GM12878 (cell line): ENCODE results near the gene ITCH. TPM values are rescaled to one million over a fixed set of nuclear protein-coding genes. Genes with fewer than 3 reads are reported as not detected.

ENCODE experiments used
- ATAC-seq: fragments of 200-7000 bp; cut with Tn5 transposase; 3 replicates; pipeline ENCODE4 v1.9.1; 2020; ENCODE audit warnings: mild to moderate bottlenecking, moderate library complexity
- BruUV-seq: library from RNA; stranded (reverse); fragments of 400-500 nt; replicated peaks from 2 replicates; lab custom pipeline; 2021; lab: Mats Ljungman, UMichigan
- CTCF ChIA-PET: fragments of 300-600 bp; sonication (Branson Sonifier 250); formaldehyde crosslinking; extraction: SDS; loops from one replicate; lab custom pipeline; 2021; ENCODE audit warnings: inconsistent platforms; lab: Yijun Ruan, JAX
- POLR2A ChIA-PET: fragments of 350-600 bp; formaldehyde crosslinking; extraction: SDS; loops from one replicate; lab custom pipeline; 2021; ENCODE audit warnings: inconsistent platforms; lab: Charles Lee
- RAD21 ChIA-PET: fragments of 300-600 bp; sonication (Branson Sonifier 250); formaldehyde crosslinking; loops from one replicate; lab custom pipeline; 2023; ENCODE audit warnings: antibody characterized with exemption; ENCODE audit not compliant: unreplicated experiment; lab: Charles Lee
- SMC1A ChIA-PET: fragments of 300-600 bp; sonication (Branson Sonifier 250); formaldehyde crosslinking; loops from one replicate; lab custom pipeline; 2023; ENCODE audit not compliant: unreplicated experiment, uncharacterized antibody; lab: Charles Lee
- DNase-seq: peaks from one replicate; pipeline ENCODE4 v3.0.0-alpha.2; 2011; ENCODE audit warnings: low read depth, low spot score
- FAIRE-seq: peaks from 3 replicates; lab custom pipeline; 2011; peaks lifted over from hg19 to GRCh38; lab: Jason Lieb, UNC
- H2AFZ ChIP-seq: 2 replicates; pipeline ENCODE4 v1.6.0; 2011; ENCODE audit warnings: low read depth, low read length, control low read depth; ENCODE audit not compliant: control insufficient read depth
- H3K27ac ChIP-seq: 2 replicates; pipeline ENCODE4 v1.5.1; 2011; ENCODE audit warnings: control low read depth; ENCODE audit not compliant: control insufficient read depth, insufficient read depth
- H3K27me3 ChIP-seq, 2 experiments: replicated peaks in 1 of 2; 2 replicates each; pipeline versions ENCODE4 v1.6.0 to v1.6.1; 2011; ENCODE audit warnings: low read length in 1 of 2; ENCODE audit not compliant: control insufficient read depth in 2 of 2, insufficient read depth in 2 of 2
- H3K36me3 ChIP-seq, 2 experiments: 2 replicates each; pipeline ENCODE4 v1.5.1; 2011; ENCODE audit warnings: low read length in 1 of 2; ENCODE audit not compliant: control insufficient read depth in 2 of 2, insufficient read depth in 2 of 2
- H3K4me1 ChIP-seq: 2 replicates; pipeline ENCODE4 v1.6.1; 2011; ENCODE audit warnings: mild to moderate bottlenecking, low read length, moderate library complexity, mixed read lengths; ENCODE audit not compliant: control insufficient read depth, insufficient read depth
- H3K4me2 ChIP-seq: 2 replicates; pipeline ENCODE4 v1.6.0; 2011; ENCODE audit warnings: control low read depth; ENCODE audit not compliant: control insufficient read depth, insufficient read depth
- H3K4me3 ChIP-seq: fragments of 200-600 bp; sonication (generic); 2 replicates; pipeline ENCODE4 v1.5.1; 2016
- H3K79me2 ChIP-seq: 2 replicates; pipeline ENCODE4 v1.6.0; 2011; ENCODE audit warnings: low read length; ENCODE audit not compliant: control insufficient read depth, insufficient read depth
- H3K9ac ChIP-seq: 2 replicates; pipeline ENCODE4 v1.8.0; 2011; ENCODE audit warnings: low read length, control low read depth, mixed read lengths; ENCODE audit not compliant: control insufficient read depth, insufficient read depth
- H3K9me3 ChIP-seq: replicated peaks from 3 replicates; pipeline ENCODE4 v1.5.1; 2011; ENCODE audit warnings: mild to moderate bottlenecking, low read length; ENCODE audit not compliant: control insufficient read depth, insufficient read depth
- H4K20me1 ChIP-seq: 2 replicates; pipeline ENCODE4 v1.6.0; 2011; ENCODE audit not compliant: control insufficient read depth, insufficient read depth
- CREM ChIP-seq: IDR thresholded peaks from 2 replicates; pipeline ENCODE4 v1.6.1; 2014; ENCODE audit warnings: antibody characterized with exemption, low read depth
- EGR1 ChIP-seq, 2 experiments: IDR thresholded peaks; 1 replicate in 1 of 2; 2 replicates in 1 of 2; pipeline ENCODE4 v1.6.1; 2011 to 2012; ENCODE audit warnings: low read depth in 2 of 2, low read length in 2 of 2, borderline replicate concordance in 1 of 2, mild to moderate bottlenecking in 1 of 2, moderate library complexity in 1 of 2
- HDAC6 ChIP-seq: fragments of 200-600 bp; sonication (generic); IDR thresholded peaks from one replicate; pipeline ENCODE4 v1.8.0; 2017; ENCODE audit warnings: antibody characterized with exemption; ENCODE audit not compliant: unreplicated experiment
- HDGF ChIP-seq: fragments of 450-650 bp; IDR thresholded peaks from 2 replicates; pipeline ENCODE4 v1.6.1; 2016; ENCODE audit warnings: antibody characterized with exemption
- IKZF2 ChIP-seq, 2 experiments: fragments of 450-650 bp; IDR thresholded peaks; 2 replicates each; pipeline ENCODE4 v1.6.1; 2017; ENCODE audit warnings: mild to moderate bottlenecking in 2 of 2, moderate library complexity in 2 of 2
- LARP7 ChIP-seq: fragments of 450-650 bp; IDR thresholded peaks from 2 replicates; pipeline ENCODE4 v1.6.1; 2017; ENCODE audit warnings: mild to moderate bottlenecking
- NRF1 ChIP-seq: conservative IDR thresholded peaks from 2 replicates; pipeline ENCODE4 v1.6.1; 2011; ENCODE audit warnings: mild to moderate bottlenecking, low read depth, low read length, improper control_type of control experiment
- POLR2A ChIP-seq: IDR thresholded peaks from 2 replicates; pipeline ENCODE4 v1.6.1; 2011; ENCODE audit warnings: low read depth, mild to moderate bottlenecking, low read length
- TAF1 ChIP-seq: IDR thresholded peaks from 2 replicates; pipeline ENCODE4 v1.6.1; 2011; ENCODE audit warnings: mild to moderate bottlenecking, low read depth, low read length, borderline replicate concordance
- TBL1XR1 ChIP-seq: IDR thresholded peaks from 2 replicates; pipeline ENCODE4 v1.6.1; 2012; ENCODE audit warnings: low read depth, low read length, improper control_type of control experiment
- YBX1 ChIP-seq: fragments of 450-650 bp; IDR thresholded peaks from 2 replicates; pipeline ENCODE4 v1.6.1; 2016; ENCODE audit warnings: antibody characterized with exemption
- ZNF274 ChIP-seq: IDR thresholded peaks from one replicate; pipeline ENCODE4 v1.8.0; 2011; ENCODE audit not compliant: insufficient read length, insufficient read depth
- WGBS: methylation state at CpG from one replicate; pipeline ENCODE4 v1.1.6; 2016; ENCODE audit warnings: low lambda C conversion rate; ENCODE audit not compliant: insufficient replicate concordance, insufficient coverage; ENCODE audit errors: missing lambda C conversion rate; 5-methylcytosine and 5-hydroxymethylcytosine counted together
- in situ Hi-C: fragments of 300-500 bp; cut with MboI; formaldehyde crosslinking; loops from 9 replicates; pipeline ENCODE4 v1.14.3; 2018; ENCODE audit warnings: mixed read lengths
- intact Hi-C: fragments of 100-400 bp; cut with micrococcal nuclease; formaldehyde crosslinking; loops from one replicate; pipeline ENCODE4 v1.14.2; 2022; ENCODE audit not compliant: unreplicated experiment
- polyA plus RNA-seq, 11 experiments: library from polyadenylated mRNA; depleted of rRNA in 4 of 11; unstranded in 6 of 11; stranded (reverse) in 5 of 11; fragments of >200 nt; fragmentation: Nextera tagmentation in 4 of 11; fragmentation: Illumina TruSeq in 1 of 11; extraction: Ambion mirVana in 4 of 11; extraction: Trizol in 1 of 11; gene quantifications; 1 replicate in 1 of 11; 2 replicates in 10 of 11; pipeline versions ENCODE4 v1.2.1 to v1.2.3, GENCODE V29; 2011 to 2016; ENCODE audit warnings: inconsistent platforms in 2 of 11, missing spikeins in 2 of 11, low read depth in 1 of 11
- total RNA-seq, 4 experiments: library from RNA; depleted of rRNA in 3 of 4; stranded (reverse); fragments of >200 nt in 3 of 4; fragmentation: Illumina TruSeq in 1 of 4; extraction: Trizol in 1 of 4; gene quantifications; 2 replicates each; pipeline versions ENCODE4 v1.2.1 to v1.2.3, GENCODE V29; 2013 to 2021
- TF ChIP-seq, protein P1 (sequence below): IDR thresholded peaks from 2 replicates; pipeline ENCODE4 v1.6.1; 2012; ENCODE audit warnings: mild to moderate bottlenecking, low read depth, low read length
- TF ChIP-seq, protein P2 (sequence below): IDR thresholded peaks from 2 replicates; pipeline ENCODE4 v1.6.1; 2012; ENCODE audit warnings: low read depth, low read length, improper control_type of control experiment
- TF ChIP-seq, protein P3 (sequence below): fragments of 450-650 bp; formaldehyde crosslinking; IDR thresholded peaks from 2 replicates; pipeline ENCODE4 v1.4.0; 2022; ENCODE audit warnings: mild to moderate bottlenecking, moderate library complexity
- TF ChIP-seq, protein P4 (sequence below): fragments of 450-650 bp; IDR thresholded peaks from 2 replicates; pipeline ENCODE4 v1.6.1; 2017; ENCODE audit warnings: antibody characterized with exemption, mild to moderate bottlenecking, moderate library complexity

Gene ITCH
- total and polyA plus RNA-seq, 10 of the 15 experiments (the other 5 are each of a cell fraction or from before 2014, with no cell fraction given) = 7.5 to 46.1 (median 21.5) TPM

DNA sequence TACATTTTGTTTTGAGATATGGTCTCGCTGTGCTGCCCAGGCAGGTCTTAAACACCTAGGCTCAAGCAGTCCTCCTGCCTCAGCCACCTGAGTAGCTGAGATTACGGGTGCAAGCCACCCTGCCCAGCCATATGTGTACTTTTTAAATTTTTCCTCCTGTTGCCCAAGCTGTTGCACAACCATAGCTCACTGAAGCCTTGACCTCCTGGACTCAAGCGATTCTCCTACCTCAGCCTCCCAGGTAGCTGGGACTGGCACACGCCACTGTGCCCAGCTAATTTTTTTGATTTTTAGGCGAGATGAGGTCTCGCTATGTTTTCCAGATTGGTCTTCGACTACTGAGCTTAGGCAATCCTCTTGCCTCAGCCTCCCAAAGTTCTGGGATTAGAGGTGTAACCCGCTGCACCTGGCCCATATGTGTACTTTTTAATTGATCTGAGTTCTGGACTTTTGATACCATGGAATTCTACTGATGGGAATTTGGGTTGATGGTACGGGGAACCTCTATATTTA, 44.9 kb downstream of the ITCH start:
- ChIA-PET SMC1A (no interaction called here), POLR2A (interaction anchor here (2.3 kb wide), 1 partner anchor 9 kb away, joined by 7 read pairs; no protein-coding TSS in a partner anchor), CTCF (interaction anchor here (2.8 kb wide), 1 partner anchor 95 kb away, joined by 15 read pairs; no protein-coding TSS in a partner anchor), RAD21 (interaction anchor here (1.1 to 1.6 kb wide), 2 partner anchors 9 to 108 kb away, joined by 3 to 5 read pairs; partner anchors contain the start of gene DYNLRB1)
- H3K4me3 ChIP-seq = no peak overlapping the region
- H3K27me3 ChIP-seq = no peaks in the 10 kb centered on the region
- ATAC-seq = no peak
- no peak overlapping the region for H3K9ac ChIP-seq
- FAIRE-seq = no peak
- DNase-seq = no peak
- no peak overlapping the region for H3K4me2 ChIP-seq
- intact Hi-C loops = no loop called here
- 97% methylated on average over 9 of the region's 9 CpGs for WGBS
- peaks cover 25% of the 10 kb centered on the region for H3K4me1 ChIP-seq
- peaks cover 14% of the 10 kb centered on the region for H3K79me2 ChIP-seq
- H4K20me1 ChIP-seq = no peaks in the 10 kb centered on the region
- no peak overlapping the region for H2AFZ ChIP-seq
- no peak overlapping the region for H3K27ac ChIP-seq
- no peaks in the 10 kb centered on the region for H3K9me3 ChIP-seq
- no TSS peak for BruUV-seq
- in situ Hi-C loops = no loop called here
- H3K36me3 ChIP-seq = peaks cover 0 to 12% of the 10 kb centered on the region in 2 experiments; a peak in 2 of 4 replicates
- no peak for TF ChIP-seq CREM
- TF ChIP-seq EGR1 (IDR thresholded peaks at IDR 0.05; ENCODE audit: borderline replicate concordance in 1 of 2, low read depth in 2 of 2, low read length in 2 of 2) = no peak
- TF ChIP-seq, protein P1, sequence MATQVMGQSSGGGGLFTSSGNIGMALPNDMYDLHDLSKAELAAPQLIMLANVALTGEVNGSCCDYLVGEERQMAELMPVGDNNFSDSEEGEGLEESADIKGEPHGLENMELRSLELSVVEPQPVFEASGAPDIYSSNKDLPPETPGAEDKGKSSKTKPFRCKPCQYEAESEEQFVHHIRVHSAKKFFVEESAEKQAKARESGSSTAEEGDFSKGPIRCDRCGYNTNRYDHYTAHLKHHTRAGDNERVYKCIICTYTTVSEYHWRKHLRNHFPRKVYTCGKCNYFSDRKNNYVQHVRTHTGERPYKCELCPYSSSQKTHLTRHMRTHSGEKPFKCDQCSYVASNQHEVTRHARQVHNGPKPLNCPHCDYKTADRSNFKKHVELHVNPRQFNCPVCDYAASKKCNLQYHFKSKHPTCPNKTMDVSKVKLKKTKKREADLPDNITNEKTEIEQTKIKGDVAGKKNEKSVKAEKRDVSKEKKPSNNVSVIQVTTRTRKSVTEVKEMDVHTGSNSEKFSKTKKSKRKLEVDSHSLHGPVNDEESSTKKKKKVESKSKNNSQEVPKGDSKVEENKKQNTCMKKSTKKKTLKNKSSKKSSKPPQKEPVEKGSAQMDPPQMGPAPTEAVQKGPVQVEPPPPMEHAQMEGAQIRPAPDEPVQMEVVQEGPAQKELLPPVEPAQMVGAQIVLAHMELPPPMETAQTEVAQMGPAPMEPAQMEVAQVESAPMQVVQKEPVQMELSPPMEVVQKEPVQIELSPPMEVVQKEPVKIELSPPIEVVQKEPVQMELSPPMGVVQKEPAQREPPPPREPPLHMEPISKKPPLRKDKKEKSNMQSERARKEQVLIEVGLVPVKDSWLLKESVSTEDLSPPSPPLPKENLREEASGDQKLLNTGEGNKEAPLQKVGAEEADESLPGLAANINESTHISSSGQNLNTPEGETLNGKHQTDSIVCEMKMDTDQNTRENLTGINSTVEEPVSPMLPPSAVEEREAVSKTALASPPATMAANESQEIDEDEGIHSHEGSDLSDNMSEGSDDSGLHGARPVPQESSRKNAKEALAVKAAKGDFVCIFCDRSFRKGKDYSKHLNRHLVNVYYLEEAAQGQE = no peak
- no peak for TF ChIP-seq IKZF2 (IDR thresholded peaks at IDR 0.05)
- TF ChIP-seq, protein P2, sequence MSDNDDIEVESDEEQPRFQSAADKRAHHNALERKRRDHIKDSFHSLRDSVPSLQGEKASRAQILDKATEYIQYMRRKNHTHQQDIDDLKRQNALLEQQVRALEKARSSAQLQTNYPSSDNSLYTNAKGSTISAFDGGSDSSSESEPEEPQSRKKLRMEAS = no peak
- no peak for TF ChIP-seq NRF1
- TF ChIP-seq TAF1 = no peak
- no peak for TF ChIP-seq HDAC6
- TF ChIP-seq HDGF = no peak
- TF ChIP-seq LARP7 = no peak
- no peak for TF ChIP-seq POLR2A
- TF ChIP-seq, protein P3, sequence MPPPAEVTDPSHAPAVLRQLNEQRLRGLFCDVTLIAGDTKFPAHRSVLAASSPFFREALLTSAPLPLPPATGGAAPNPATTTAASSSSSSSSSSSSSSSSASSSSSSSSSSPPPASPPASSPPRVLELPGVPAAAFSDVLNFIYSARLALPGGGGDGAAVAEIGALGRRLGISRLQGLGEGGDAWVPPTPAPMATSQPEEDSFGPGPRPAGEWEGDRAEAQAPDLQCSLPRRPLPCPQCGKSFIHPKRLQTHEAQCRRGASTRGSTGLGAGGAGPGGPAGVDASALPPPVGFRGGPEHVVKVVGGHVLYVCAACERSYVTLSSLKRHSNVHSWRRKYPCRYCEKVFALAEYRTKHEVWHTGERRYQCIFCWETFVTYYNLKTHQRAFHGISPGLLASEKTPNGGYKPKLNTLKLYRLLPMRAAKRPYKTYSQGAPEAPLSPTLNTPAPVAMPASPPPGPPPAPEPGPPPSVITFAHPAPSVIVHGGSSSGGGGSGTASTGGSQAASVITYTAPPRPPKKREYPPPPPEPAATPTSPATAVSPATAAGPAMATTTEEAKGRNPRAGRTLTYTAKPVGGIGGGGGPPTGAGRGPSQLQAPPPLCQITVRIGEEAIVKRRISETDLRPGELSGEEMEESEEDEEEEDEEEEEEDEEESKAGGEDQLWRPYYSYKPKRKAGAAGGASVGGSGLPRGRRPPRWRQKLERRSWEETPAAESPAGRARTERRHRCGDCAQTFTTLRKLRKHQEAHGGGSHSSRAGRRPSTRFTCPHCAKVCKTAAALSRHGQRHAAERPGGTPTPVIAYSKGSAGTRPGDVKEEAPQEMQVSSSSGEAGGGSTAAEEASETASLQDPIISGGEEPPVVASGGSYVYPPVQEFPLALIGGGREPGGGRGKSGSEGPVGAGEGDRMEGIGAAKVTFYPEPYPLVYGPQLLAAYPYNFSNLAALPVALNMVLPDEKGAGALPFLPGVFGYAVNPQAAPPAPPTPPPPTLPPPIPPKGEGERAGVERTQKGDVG (CRISPR knock-in tag) = no peak
- TF ChIP-seq TBL1XR1 = no peak
- TF ChIP-seq, protein P4, sequence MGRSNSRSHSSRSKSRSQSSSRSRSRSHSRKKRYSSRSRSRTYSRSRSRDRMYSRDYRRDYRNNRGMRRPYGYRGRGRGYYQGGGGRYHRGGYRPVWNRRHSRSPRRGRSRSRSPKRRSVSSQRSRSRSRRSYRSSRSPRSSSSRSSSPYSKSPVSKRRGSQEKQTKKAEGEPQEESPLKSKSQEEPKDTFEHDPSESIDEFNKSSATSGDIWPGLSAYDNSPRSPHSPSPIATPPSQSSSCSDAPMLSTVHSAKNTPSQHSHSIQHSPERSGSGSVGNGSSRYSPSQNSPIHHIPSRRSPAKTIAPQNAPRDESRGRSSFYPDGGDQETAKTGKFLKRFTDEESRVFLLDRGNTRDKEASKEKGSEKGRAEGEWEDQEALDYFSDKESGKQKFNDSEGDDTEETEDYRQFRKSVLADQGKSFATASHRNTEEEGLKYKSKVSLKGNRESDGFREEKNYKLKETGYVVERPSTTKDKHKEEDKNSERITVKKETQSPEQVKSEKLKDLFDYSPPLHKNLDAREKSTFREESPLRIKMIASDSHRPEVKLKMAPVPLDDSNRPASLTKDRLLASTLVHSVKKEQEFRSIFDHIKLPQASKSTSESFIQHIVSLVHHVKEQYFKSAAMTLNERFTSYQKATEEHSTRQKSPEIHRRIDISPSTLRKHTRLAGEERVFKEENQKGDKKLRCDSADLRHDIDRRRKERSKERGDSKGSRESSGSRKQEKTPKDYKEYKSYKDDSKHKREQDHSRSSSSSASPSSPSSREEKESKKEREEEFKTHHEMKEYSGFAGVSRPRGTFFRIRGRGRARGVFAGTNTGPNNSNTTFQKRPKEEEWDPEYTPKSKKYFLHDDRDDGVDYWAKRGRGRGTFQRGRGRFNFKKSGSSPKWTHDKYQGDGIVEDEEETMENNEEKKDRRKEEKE = no peak
- TF ChIP-seq ZNF274 = no peak
- TF ChIP-seq YBX1 = no peak
